GM23248 (cell line): ENCODE measurements around the gene IL21. TPM values are rescaled to one million over a fixed set of nuclear protein-coding genes. Genes with fewer than 3 reads are reported as not detected.
A peak's percentile ranks its signal among the peaks of the same experiment; 100 is the strongest.
"Not testable (repeated sequence)": the region's sequence is repeated elsewhere in the genome, so short reads cannot be mapped to it uniquely, and the experiment has no call there.

Experiments used
- DNase-seq: peaks from one replicate; pipeline ENCODE4 v3.0.0-alpha.2; 2015
- H2AFZ ChIP-seq: fragments of 200-600 bp; sonication (generic); 2 replicates; pipeline ENCODE4 v1.6.1; 2016; ENCODE audit warnings: antibody characterized with exemption
- H3F3A ChIP-seq: fragments of 200-600 bp; sonication (generic); 2 replicates; pipeline ENCODE4 v1.6.1; 2016; ENCODE audit warnings: mild to moderate bottlenecking, antibody characterized with exemption, mixed run types; ENCODE audit not compliant: insufficient read depth
- H3K27ac ChIP-seq: fragments of 200-600 bp; sonication (generic); 2 replicates; pipeline ENCODE4 v1.5.1; 2016; ENCODE audit warnings: mild to moderate bottlenecking
- H3K27me3 ChIP-seq: fragments of 200-600 bp; sonication (generic); replicated peaks from 2 replicates; pipeline ENCODE4 v1.6.1; 2016; ENCODE audit warnings: mild to moderate bottlenecking; ENCODE audit not compliant: insufficient read depth
- H3K36me3 ChIP-seq: fragments of 200-600 bp; sonication (generic); 2 replicates; pipeline ENCODE4 v1.6.1; 2016; ENCODE audit warnings: low read depth, mild to moderate bottlenecking
- H3K4me1 ChIP-seq: fragments of 200-600 bp; sonication (generic); 2 replicates; pipeline ENCODE4 v1.6.1; 2016; ENCODE audit warnings: mild to moderate bottlenecking; ENCODE audit not compliant: insufficient read depth
- H3K4me2 ChIP-seq: fragments of 200-600 bp; sonication (generic); one replicate; pipeline ENCODE4 v1.6.1; 2016; ENCODE audit warnings: mild to moderate bottlenecking; ENCODE audit not compliant: unreplicated experiment
- H3K4me3 ChIP-seq: fragments of 200-600 bp; sonication (generic); 2 replicates; pipeline ENCODE4 v1.5.1; 2016; ENCODE audit warnings: mild to moderate bottlenecking
- H3K79me2 ChIP-seq: fragments of 200-600 bp; sonication (generic); 2 replicates; pipeline ENCODE4 v1.6.1; 2016; ENCODE audit warnings: mild to moderate bottlenecking; ENCODE audit not compliant: insufficient read depth
- H3K9ac ChIP-seq: fragments of 200-600 bp; sonication (generic); 2 replicates; pipeline ENCODE4 v1.6.1; 2016; ENCODE audit warnings: mild to moderate bottlenecking
- H3K9me2 ChIP-seq: fragments of 200-600 bp; sonication (generic); 2 replicates; pipeline ENCODE4 v1.6.1; 2016; ENCODE audit warnings: mixed run types, mild to moderate bottlenecking, moderate library complexity; ENCODE audit not compliant: insufficient read depth
- H3K9me3 ChIP-seq: fragments of 200-600 bp; sonication (generic); one replicate; pipeline ENCODE4 v1.6.1; 2017; ENCODE audit warnings: low read depth
- H4K20me1 ChIP-seq: fragments of 200-600 bp; sonication (generic); 2 replicates; pipeline ENCODE4 v1.6.0; 2016; ENCODE audit not compliant: insufficient read depth
- EZH2 ChIP-seq: fragments of 200-600 bp; sonication (generic); IDR thresholded peaks from 2 replicates; pipeline ENCODE4 v1.6.1; 2018; ENCODE audit warnings: antibody characterized with exemption, mild to moderate bottlenecking; ENCODE audit not compliant: insufficient read depth, poor library complexity, severe bottlenecking
- EZH2phosphoT487 ChIP-seq: fragments of 200-600 bp; sonication (generic); IDR thresholded peaks from 2 replicates; pipeline ENCODE4 v1.6.1; 2018; ENCODE audit warnings: antibody characterized with exemption, moderate library complexity, mild to moderate bottlenecking, low read depth; ENCODE audit not compliant: insufficient read depth
- WGBS, 2 experiments: methylation state at CpG; one replicate each; pipeline ENCODE4 v1.1.6; 2015 to 2017; ENCODE audit warnings: low lambda C conversion rate in 2 of 2, low coverage in 1 of 2; ENCODE audit errors: missing lambda C conversion rate in 2 of 2; 5-methylcytosine and 5-hydroxymethylcytosine counted together
- in situ Hi-C: fragments of 300-500 bp; cut with MboI; formaldehyde crosslinking; loops from 2 replicates; pipeline ENCODE4 v1.15.0; 2020
- polyA plus RNA-seq: library from polyadenylated mRNA; unstranded; fragments of >200 nt; fragmentation: Nextera tagmentation; extraction: Ambion mirVana; gene quantifications from 2 replicates; pipeline ENCODE4 v1.2.1, GENCODE V29; 2016
- total RNA-seq: library from RNA; depleted of rRNA; stranded (reverse); fragments of >200 nt; shearing (Covaris generic); gene quantifications from 2 replicates; pipeline ENCODE4 v1.2.3, GENCODE V29; 2014

IL21 gene
- total and polyA plus RNA-seq, 2 experiments from 2014 or later: not detected

- peaks cover 37% of the 10 kb centered on the region for H3F3A ChIP-seq
- H3K4me2 ChIP-seq: peak overlapping the region; percentile 5
- no peaks in the 10 kb centered on the region for H3K36me3 ChIP-seq
- H3K27me3 ChIP-seq: no peaks in the 10 kb centered on the region
- 59 to 72% methylated on average over 4 of the region's 4 CpGs for WGBS, 2 experiments
- peak overlapping the region; percentile 36; the same call in 1 of the 2 replicates for H2AFZ ChIP-seq
- H3K9me2 ChIP-seq: no peaks in the 10 kb centered on the region
- H3K9ac ChIP-seq: no peak overlapping the region
- in situ Hi-C loops: no loop called here
- H4K20me1 ChIP-seq: no peaks in the 10 kb centered on the region
- peaks cover 49% of the 10 kb centered on the region for H3K4me1 ChIP-seq
- peak; percentile 55 for DNase-seq
- TF ChIP-seq EZH2phosphoT487: no peak
- TF ChIP-seq EZH2: no peak
- peak overlapping the region; percentile 14; the same call in 1 of the 2 replicates for H3K27ac ChIP-seq
- no peaks in the 10 kb centered on the region for H3K9me3 ChIP-seq
- no peak overlapping the region for H3K4me3 ChIP-seq
- H3K79me2 ChIP-seq: no peaks in the 10 kb centered on the region
These were observed 40.6 kb upstream of the IL21 start for GRCh38 chr4:122661176-122662160.

DNA sequence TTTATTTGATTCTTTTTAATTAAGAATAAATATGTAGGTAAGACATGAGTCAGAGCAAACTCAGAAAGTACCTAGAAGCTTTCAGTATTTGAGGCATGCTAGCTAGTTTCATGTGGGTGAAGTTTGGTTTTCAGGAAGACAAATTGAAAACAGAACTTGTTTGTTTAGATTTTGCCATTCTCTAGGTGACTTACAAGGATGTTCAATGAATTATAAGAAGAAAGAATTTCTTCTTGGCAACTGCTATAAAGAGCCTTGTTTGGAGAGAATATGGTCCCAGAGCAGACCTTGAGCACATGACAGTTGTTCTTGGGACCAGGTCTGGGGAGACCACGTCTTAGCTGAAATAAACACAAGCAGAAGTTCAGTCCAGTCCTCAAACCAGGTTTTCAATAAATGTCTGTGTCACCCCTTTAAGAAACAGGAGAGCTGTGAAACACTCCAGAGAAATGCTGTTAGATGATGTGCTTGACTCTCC is 38.0 kb upstream of the IL21 start:
- Histone ChIP-seq H3K36me3 (no peaks in the 10 kb centered on the region), H3F3A (peaks cover 13% of the 10 kb centered on the region), H3K27ac (no peak overlapping the region), H3K27me3 (no peaks in the 10 kb centered on the region), H3K4me1 (peaks cover 23% of the 10 kb centered on the region), H3K9me3 (no peaks in the 10 kb centered on the region), H3K4me3 (no peak overlapping the region), H2AFZ (no peak overlapping the region), H3K4me2 (no peak overlapping the region), H4K20me1 (no peaks in the 10 kb centered on the region), H3K79me2 (no peaks in the 10 kb centered on the region), H3K9ac (no peak overlapping the region), H3K9me2 (no peaks in the 10 kb centered on the region)
- WGBS, 2 experiments: 64 to 67% methylated on average over 1 of the region's 1 CpG
- TF ChIP-seq EZH2 (no peak), EZH2phosphoT487 (no peak)
- DNase-seq: no peak
- in situ Hi-C loops: no loop called here

GRCh38 chr4:122658377-122658776 is 37.5 kb upstream of the IL21 start:
- H3K4me3 ChIP-seq: no peak overlapping the region
- H3K27me3 ChIP-seq: no peaks in the 10 kb centered on the region
- no peak for DNase-seq
- no peaks in the 10 kb centered on the region for H4K20me1 ChIP-seq
- in situ Hi-C loops: no loop called here
- TF ChIP-seq EZH2phosphoT487 (no peak), EZH2 (no peak)
- no peaks in the 10 kb centered on the region for H3K36me3 ChIP-seq
- H3K9me3 ChIP-seq: no peaks in the 10 kb centered on the region
- peaks cover 20% of the 10 kb centered on the region for H3K4me1 ChIP-seq
- WGBS, 2 experiments: 92 to 94% methylated on average over 2 of the region's 2 CpGs
- H2AFZ ChIP-seq: no peak overlapping the region
- H3K27ac ChIP-seq: no peak overlapping the region
- peaks cover 11% of the 10 kb centered on the region for H3F3A ChIP-seq
- H3K4me2 ChIP-seq: no peak overlapping the region
- no peaks in the 10 kb centered on the region for H3K79me2 ChIP-seq
- H3K9ac ChIP-seq: no peak overlapping the region
- H3K9me2 ChIP-seq: no peaks in the 10 kb centered on the region

DNA sequence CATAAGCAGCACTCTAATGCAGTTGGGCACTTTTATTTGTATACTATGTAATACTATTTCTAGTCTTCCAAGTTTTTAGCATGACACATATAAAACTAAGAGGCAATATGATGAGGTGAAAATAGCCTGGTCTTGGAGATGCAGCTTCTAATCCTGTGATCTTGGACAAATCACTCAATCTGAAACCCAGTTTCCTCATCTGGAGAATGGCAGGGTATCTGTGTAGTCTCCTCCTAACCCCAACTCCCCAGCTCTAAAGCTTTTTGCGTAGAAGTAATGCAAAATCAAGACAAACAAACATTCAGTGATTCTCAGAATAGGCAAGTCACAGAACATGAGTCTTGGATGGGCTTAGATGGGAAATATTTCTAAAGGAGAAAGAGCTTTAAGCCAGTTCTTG is 36.7 kb upstream of the IL21 start:
- Histone ChIP-seq H3K27me3 (no peaks in the 10 kb centered on the region), H3K79me2 (no peaks in the 10 kb centered on the region), H2AFZ (no peak overlapping the region), H3K4me3 (no peak overlapping the region), H3K9me3 (no peaks in the 10 kb centered on the region), H3K4me2 (no peak overlapping the region), H3K27ac (no peak overlapping the region), H3K4me1 (peaks cover 12% of the 10 kb centered on the region), H4K20me1 (no peaks in the 10 kb centered on the region), H3K9ac (no peak overlapping the region), H3K9me2 (no peaks in the 10 kb centered on the region), H3F3A (peaks cover 11% of the 10 kb centered on the region), H3K36me3 (no peaks in the 10 kb centered on the region)
- 61 to 84% methylated on average over 1 of the region's 1 CpG for WGBS, 2 experiments
- DNase-seq: no peak
- TF ChIP-seq EZH2phosphoT487: no peak
- no peak for TF ChIP-seq EZH2
- in situ Hi-C loops: no loop called here

- H3K4me2 ChIP-seq, H3K9me2 ChIP-seq, H3K79me2 ChIP-seq, DNase-seq, H4K20me1 ChIP-seq, H3K9me3 ChIP-seq, H3K27ac ChIP-seq, H3K27me3 ChIP-seq, H3K36me3 ChIP-seq, H3K4me3 ChIP-seq, H2AFZ ChIP-seq, H3K9ac ChIP-seq, in situ Hi-C loops, H3K4me1 ChIP-seq: not testable (repeated sequence)
- 70 to 72% methylated on average over 5 of the region's 5 CpGs for WGBS, 2 experiments
- peaks cover 11% of the 10 kb centered on the region for H3F3A ChIP-seq
These were observed 35.7 kb upstream of the IL21 start for GRCh38 chr4:122656583-122656982.
